ENCODE results near the gene HEG1.

- no peak for TF ChIP-seq CTCF (conservative IDR thresholded peaks at IDR 0.05)
- TF ChIP-seq ZFX (IDR thresholded peaks at IDR 0.05) = no peak
Observed at GRCh38 chr3:125039131-125040100, 16.4 kb downstream of the HEG1 start.

Data from C4-2B (cell line).